Measurements from ENCODE around the gene NFYB.
"Not testable (repeated sequence)": the region's sequence is repeated elsewhere in the genome, so short reads cannot be mapped to it uniquely, and the experiment has no call there.

Gene NFYB

DNA sequence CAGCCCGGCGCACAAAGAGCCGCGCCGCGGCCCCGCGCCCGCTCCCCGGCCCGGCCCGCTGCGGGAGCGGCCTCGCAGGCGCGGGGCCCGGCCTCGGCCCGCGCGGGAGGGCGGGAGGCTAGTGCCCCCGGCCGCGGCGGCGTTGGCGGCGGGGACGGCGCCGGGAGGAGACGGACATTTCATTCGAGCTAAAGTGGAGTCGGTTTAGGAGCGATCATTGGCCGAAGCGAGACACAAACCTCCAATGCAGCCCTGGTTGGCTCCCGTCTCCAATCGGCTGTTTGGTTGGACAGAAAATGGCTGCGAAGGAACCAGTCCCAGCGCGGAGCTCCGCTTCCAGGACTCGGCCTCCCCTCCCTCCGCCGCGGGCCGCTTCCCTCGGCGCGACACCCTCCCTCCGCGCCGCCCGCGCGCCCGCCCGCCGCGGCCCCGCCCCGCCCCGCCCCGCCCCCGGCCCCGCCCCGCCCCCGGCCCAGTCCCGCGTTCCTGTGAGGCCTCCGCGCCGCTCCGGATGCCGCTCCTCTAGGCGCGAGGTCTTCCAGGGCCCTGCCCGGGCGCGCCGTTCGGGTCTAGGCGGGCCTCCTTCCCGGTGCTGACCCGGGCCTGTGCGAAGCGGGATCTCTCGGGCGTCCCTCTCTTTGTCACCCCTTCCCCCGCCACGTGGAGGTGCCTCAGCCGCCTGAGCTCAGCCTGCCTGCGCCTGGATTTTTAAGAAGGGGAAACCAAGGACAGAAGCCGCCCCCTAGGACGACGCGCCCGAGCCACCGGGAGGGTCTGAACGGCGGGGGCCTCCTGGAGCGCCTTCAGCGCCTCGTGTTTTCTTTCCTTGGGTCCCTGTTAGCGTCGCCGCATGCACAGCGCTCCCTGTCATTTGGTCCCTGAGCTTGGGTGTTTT, at the start of gene NFYB:
Gene NFYB (minus strand): TSS at position 309 of the 895 bp plus-strand sequence. CDS start 2,757 bp downstream, outside the sequence.
- DNase-seq (ENCODE audit: low read depth, low spot score) = peak; percentile 88

GRCh38 chr12:104187446-104188155, 49.6 kb upstream of the NFYB start:
- DNase-seq (ENCODE audit: low read depth, low spot score) = no peak

DNA sequence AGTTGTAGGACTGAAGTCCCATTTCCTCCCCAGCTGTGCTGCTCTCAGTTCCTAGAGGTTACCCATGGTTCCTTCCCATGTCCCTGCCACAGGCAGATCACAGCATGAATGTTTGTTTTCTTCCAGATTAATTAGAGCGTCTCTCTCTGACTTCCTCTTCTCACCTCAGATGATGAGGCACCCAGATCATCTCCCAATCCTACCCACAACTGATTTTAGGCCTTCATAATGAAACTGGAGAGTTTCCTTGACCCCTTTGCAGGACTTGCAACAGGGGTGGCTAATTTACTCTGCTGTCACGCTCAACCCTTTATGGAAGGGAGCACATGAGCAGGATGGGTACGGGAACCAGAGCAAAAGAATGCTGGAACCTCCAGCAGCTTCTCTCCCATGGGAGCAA, 45.4 kb upstream of the NFYB start:
- no peak for DNase-seq (ENCODE audit: low read depth, low spot score)

DNA sequence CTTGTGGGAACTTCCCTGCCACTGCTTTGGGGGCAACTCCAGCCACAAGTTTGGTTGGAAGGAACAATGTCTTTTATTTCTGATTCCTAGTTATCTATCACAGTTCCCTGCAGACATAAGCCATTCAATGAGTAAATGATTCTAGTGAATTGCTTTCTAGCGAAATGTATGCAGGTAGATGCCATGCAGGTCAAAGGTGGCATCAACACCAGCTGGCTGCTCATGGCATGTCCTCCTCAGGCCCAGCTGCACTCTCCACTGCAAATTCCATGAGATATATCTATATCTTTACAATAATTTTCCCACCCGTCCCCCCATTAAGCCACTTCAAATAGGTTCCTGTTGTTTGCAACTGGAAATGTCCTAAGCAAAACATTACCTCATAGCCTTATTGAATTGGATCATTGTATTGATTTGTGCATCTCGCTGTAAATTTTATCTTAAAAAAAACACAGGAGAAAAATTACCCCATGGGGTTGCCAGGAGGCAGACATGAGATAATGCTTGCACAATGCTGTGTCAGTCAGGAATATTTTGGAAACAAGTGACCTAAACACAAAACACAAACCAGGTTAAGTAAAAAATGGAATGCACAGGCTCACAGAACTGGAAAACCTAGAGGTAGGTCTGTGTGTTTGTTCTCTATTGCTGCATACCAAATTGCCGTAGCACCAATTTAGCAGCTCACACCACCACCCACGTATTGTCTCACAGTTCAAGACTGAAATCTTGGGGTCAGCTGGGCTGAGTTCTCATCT, 44.8 kb upstream of the NFYB start:
- DNase-seq (ENCODE audit: low read depth, low spot score) = no peak

GRCh38 chr12:104182144-104182543, 44.1 kb upstream of the NFYB start:
- DNase-seq (ENCODE audit: low read depth, low spot score) = no peak

GRCh38 chr12:104181313-104181712, 43.3 kb upstream of the NFYB start:
- DNase-seq (ENCODE audit: low read depth, low spot score) = no peak

- no peak for DNase-seq (ENCODE audit: low read depth, low spot score)
Measured at GRCh38 chr12:104180374-104180773, 42.4 kb upstream of the NFYB start.

DNA sequence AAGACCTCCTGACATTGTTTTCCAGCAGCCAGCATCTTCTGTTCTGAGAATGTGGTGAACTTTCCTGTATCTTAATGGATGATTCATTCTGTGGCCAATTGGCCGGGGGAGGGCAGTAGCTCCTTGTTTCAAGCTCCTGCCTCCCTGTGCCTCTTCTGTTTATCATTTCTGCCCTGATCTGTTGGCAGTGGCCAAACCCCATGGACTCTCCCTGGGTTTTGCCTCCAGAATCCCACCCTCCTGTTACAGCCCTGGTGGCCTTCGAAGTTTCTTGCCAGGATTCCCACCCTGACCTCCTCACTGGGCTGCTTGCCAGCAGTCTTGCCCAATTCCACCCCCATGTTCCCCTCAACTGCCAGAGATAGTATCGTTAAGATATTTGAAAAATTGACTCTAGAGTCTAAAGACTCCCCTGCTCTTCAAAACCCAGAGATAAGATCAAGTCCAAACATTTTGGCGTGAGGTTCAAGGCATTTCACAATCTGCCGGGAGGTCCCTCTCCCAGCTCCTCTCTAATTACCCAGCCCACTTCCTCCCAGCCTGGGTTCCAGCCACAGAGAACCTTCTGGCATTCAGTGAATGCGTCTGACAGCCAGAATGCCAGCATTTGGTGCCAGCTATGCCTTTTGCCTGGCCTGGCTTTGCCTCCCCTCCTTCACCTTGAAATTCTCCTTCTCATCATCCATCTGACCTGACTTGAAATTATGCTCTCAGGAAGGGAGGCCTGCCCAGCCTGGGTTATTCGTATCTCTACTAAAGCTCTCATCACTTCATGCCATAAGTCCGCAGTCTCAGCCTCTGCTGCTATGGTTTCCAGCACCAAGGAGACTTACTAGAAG, 39.9 kb upstream of the NFYB start:
- peak; percentile 63 for DNase-seq (ENCODE audit: low read depth, low spot score)

DNA sequence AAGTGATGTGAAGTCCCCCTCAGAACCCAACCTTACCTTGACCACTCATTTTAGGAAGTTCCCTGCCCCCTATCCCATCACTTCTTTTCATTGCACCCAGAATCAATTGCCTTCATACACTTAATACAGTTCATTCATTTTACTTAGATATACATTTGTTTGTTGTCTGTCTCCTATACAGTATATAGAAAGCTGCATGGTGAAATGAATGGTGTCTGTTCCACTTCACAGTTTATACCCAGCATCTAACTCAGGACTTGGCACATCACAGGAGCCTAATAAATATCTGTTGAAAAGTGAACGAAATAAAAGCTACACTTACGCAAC, 39.3 kb upstream of the NFYB start:
- no peak for DNase-seq (ENCODE audit: low read depth, low spot score)

DNA sequence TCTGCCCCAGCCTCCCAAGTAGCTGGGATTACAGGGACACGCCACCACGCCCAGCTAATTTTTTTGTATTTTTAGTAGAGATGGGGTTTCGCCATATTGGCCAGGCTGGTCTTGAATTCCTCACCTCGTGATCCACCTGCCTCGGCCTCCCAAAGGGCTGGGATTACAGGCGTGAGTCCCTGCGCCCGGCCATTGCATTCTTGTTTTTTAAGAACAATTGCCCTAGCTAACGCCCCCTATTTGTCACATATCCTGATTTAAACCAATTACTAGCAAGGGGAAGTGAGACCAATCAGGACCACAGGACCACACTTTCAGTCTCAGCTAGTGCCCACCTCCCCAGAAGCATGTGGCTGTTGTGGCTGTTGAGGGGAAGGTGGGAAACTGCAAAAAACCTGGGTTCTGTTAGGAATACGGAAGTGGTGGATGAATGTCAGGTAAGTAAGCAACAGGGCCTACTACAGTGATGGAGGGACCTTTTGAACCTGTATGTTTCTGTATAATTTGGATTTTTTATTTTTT, 37.8 kb upstream of the NFYB start:
- DNase-seq (ENCODE audit: low read depth, low spot score) = no peak

DNA sequence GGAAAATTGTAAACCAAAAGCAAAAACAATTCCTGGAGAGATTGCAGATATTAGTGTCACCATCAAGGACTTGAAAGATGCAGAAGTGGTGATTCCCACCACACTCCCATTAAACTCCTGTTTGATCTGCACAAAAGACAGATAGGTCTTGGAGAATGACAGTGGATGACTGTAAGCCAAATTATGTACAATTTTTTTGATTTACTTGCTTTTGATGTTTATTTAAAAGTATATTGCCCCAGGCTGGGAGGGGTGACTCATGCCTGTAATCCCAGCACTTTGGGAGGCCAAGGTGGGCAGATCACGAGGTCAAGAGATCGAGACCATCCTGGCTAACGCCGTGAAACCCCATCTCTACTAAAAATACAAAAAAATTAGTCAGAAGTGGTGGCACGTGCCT, 35.8 kb upstream of the NFYB start:
- not testable (repeated sequence) for DNase-seq (ENCODE audit: low read depth, low spot score)

DNA sequence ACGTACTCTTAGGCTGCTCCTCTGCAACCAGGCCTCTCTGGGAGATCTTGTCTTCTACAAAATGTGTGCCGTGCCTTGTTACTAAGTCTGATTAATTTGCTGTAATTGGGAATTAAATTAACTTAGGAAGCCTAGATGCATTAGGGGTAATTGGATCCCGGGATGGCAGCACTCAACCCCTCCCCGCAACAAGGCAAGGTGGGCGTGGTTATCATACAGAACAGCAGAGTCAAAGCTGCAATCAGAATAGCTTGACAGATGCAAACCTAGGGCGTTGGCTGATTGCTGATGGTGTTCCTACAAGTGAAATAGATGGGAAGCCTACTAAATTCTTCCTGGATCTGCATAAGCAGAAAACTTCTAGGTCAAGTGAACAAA, 34.5 kb upstream of the NFYB start:
- DNase-seq (ENCODE audit: low read depth, low spot score) = no peak

DNA sequence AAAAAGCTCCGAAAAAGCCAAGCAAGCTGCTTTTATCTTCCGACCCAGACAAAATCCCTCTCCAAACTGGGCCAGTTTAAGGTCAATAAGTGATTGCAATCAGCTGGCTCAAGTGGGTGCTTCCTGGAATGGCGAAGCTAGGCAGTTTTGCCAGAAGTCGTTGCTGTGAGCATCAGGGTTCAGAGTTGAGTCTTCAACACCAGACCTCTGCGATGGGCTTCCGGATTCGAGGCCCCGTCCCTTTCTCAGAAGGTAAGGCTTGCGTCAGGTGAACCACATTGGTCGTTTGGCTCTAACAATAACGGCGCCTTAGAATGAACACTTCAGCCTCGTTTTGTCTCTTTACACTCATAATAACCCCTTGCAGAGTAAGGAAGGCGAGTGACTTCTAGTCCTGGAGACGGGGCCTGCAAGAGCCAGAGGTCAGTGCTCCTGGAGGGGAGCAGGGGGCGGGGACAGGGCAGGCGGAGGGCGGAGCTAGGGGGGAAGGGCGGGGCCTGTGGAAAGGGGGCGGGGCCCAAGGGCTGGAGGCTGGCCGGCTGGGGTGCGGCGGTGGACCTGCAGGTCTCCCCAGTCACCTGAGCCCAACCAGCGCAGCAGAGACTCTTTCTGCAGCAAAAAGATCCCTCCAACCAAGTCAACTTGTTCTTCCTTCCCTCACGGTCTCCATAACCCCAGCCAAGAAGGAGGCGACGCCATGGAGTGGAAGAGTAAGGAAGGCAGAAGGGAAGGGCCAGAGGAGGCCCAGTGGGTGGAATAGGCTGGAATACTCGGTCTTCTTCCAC, 34.0 kb upstream of the NFYB start:
- DNase-seq (ENCODE audit: low read depth, low spot score) = no peak

DNA sequence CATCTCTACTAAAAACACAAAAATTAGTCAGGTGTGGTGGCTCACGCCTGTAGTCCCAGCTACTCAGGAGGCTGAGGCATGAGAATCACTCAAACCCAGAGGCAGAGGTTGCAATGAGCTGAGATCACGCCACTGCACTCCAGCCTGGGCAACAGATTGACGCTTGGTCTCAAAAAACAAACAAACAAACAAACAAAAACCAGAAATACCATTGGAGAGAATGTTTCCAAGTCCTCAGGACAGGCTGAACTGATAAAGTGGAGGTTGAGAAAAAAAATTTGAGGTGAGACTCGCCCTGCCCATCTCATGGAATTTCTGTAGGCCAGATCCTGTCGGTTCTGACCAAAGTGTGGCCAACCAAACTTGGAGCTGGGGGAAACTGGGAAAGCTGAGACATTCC, 30.6 kb upstream of the NFYB start:
- DNase-seq (ENCODE audit: low read depth, low spot score) = no peak

GRCh38 chr12:104167519-104168458, 29.8 kb upstream of the NFYB start:
- DNase-seq (ENCODE audit: low read depth, low spot score) = no peak

GRCh38 chr12:104166465-104166864, 28.5 kb upstream of the NFYB start:
- no peak for DNase-seq (ENCODE audit: low read depth, low spot score)

- no peak for DNase-seq (ENCODE audit: low read depth, low spot score)
Measured at GRCh38 chr12:104165801-104166200, 27.8 kb upstream of the NFYB start.

- no peak for DNase-seq (ENCODE audit: low read depth, low spot score)
Measured at GRCh38 chr12:104164634-104165033, 26.6 kb upstream of the NFYB start.

DNA sequence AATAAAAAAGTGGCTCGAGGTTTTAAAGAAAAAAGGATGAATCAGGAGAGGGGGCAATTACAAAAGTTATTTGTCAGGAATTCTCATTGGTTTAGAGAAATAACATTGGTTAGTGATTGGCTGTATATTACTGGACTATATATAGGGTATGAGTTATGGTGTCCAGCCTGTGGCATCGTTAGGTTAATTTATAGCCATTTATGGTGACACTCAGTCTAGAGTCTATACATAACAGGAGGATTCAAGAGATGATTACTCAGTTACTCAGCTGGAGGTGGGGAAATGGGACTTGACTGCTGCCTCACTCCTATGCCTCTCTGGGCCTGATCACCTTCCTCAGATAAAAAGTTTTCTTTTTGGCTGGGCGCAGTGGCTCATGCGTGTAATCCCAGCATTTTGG, 25.6 kb upstream of the NFYB start:
- no peak for DNase-seq (ENCODE audit: low read depth, low spot score)
